ENCODE measurements around the gene HES4.
A peak's percentile ranks its signal among the peaks of the same experiment; 100 is the strongest.
"Not testable (repeated sequence)": the region's sequence is repeated elsewhere in the genome, so short reads cannot be mapped to it uniquely, and the experiment has no call there.

Gene HES4

DNA sequence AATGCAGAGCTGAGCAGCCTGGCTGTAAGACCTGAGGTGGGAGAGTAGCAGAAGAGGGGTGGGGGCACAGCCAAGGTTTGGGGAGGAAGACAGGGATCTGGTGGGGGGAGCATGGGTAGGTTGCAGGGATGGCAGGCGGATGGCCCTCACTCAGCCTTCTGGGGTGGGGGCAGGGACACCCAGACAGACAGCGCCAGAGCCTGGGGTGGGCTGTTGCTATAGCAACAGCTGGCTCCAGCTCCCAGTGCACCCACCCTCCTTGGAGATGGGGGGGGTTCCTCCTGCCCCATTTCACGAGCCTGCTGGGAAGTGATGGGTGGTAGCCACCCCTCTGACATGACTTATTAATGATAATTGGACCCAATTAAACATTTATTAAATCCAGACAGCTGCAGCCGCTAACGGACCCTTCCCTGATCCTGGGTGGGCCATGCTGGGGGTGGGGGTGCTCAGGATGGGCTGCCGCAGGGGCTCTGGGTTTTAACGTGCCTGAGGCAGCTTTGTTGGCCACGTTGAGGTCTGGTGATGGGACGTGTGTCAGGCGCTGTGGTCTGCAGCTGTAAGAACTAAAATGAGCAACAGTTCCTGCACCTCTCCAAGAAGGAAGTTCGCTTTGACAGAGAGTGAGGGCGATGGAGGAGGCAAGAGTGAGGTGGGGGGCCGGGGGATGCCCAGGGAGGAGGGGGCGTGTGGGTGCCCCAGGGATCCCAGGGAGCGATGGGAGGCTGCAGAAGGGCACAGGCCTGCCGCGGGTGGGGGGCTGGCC lies 39.4 kb upstream of the HES4 start:
- DNase-seq (ENCODE audit: low spot score in 2 of 2) (no peak), ATAC-seq (ENCODE audit: low read depth) (no peak)
- H3K9me3 Mint-ChIP-seq: no peaks in the 10 kb centered on the region
- peak overlapping the region; percentile 76 for H3K4me3 Mint-ChIP-seq
- peaks cover 12% of the 10 kb centered on the region for H3K27me3 Mint-ChIP-seq
- no peak overlapping the region for H3K27ac Mint-ChIP-seq
- H3K36me3 Mint-ChIP-seq: peaks cover 1% of the 10 kb centered on the region
- H3K4me1 Mint-ChIP-seq: peaks cover 30% of the 10 kb centered on the region

DNA sequence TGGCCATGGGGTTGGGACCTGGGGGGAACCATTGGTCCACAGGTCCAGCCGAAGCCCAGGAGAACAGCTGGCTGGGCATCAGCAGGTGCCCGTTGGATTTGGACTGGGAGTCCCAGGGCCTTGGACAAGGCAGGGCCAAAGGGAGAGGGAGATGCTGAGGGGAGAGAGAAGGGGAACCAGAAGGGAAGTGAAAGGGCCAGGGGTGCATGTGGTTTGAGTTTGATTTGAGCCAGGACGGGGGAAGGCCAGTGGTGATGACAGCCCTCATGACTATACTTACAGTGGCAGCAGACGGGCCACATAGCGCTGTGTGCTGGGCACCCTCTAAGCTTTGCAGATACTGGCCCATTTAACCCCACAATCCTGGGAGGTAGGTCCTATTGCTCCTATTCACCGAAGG lies 38.8 kb upstream of the HES4 start:
- Mint-ChIP-seq H3K27me3 (peaks cover 12% of the 10 kb centered on the region), H3K9me3 (no peaks in the 10 kb centered on the region), H3K4me3 (peak overlapping the region; percentile 39), H3K36me3 (peaks cover 1% of the 10 kb centered on the region), H3K27ac (no peak overlapping the region), H3K4me1 (peaks cover 30% of the 10 kb centered on the region)
- peak in 1 of 2 donors; percentile 46 for DNase-seq (ENCODE audit: low spot score in 2 of 2)
- ATAC-seq (ENCODE audit: low read depth): peak; percentile 76

DNA sequence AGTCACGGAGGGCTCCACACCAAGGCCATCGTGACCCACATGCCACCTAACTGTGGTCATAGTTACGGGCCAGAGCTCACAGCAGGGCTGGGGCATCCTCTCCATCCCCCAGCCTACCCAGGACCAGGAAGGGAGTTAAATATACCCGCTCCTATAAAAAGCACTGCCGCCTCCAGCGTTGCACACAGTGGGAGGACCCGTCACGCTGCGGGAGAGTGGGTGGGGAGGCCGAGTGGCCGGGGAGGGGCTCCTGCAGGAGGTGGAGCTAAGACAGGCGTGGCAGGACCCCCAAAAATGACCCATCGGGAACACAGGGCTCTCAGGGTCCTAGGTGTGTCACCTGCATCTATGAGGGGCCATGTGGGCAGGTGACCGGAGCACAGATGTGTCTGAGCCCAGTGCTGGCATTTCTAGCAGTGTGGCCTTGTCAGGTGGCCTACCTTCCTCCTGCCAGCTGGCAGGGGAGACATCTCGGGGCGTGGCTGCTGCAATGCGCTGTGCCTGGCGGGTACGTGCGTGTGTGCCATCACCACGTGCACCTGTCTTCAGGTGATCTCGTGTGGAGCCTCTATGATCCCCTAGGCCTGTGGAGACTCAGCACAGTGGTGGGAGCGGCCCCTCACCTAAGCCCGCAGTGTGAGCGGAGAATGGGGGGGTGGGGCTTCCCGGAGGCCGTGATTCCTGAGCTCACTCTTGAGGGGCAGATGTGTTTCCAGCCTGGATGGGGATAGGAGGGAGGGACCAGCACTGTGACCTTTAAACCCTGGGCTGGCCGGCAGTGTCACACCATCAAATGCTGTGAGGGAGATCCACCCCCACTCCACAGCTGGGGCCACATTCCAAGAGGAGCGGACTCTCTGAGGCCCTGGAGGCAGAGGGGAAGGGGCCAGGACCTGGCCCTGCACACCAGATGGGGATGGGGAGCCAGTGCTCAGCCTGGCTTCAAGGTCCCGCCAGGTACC lies 37.8 kb upstream of the HES4 start:
- no peak overlapping the region for H3K27ac Mint-ChIP-seq
- peaks cover 30% of the 10 kb centered on the region for H3K4me1 Mint-ChIP-seq
- ATAC-seq (ENCODE audit: low read depth) (no peak), DNase-seq (ENCODE audit: low spot score in 2 of 2) (no peak)
- H3K27me3 Mint-ChIP-seq: peaks cover 12% of the 10 kb centered on the region
- H3K36me3 Mint-ChIP-seq: no peaks in the 10 kb centered on the region
- H3K9me3 Mint-ChIP-seq: no peaks in the 10 kb centered on the region
- H3K4me3 Mint-ChIP-seq: no peak overlapping the region

DNA sequence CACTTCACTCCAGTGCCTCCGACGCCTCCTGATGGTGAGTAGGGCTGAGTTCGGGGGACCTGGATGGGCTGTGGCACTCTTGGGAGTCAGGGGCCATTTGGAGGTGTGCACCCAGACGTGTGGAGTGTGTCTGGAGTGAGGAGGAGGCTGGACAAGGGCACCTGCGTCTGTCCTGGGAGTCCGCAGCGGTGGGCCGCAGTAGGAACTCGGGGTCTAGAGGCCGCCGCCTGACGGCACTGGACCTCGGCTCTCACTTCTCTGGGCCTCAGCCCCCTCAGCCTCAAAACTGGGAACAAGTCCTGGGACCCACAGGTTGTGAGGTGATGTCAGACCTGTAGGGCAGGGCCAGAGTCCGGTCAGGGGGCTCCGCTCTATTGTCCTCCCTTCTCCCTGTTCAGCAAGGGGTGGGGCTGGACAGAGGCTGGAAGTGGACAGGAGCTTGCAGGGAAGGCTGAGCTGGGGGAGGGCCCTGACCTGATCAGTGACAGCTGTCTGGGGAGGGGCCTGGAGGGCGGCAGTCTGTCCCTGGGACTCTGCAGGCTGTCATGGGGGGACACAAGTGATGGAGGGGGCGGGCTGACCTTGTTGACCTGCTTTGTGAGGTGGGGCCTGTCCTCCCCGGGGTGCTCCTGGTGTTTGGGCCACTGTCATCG lies 35.5 kb upstream of the HES4 start:
- Mint-ChIP-seq H3K27me3 (peaks cover 12% of the 10 kb centered on the region), H3K4me3 (no peak overlapping the region), H3K36me3 (no peaks in the 10 kb centered on the region), H3K4me1 (peaks cover 38% of the 10 kb centered on the region), H3K27ac (no peak overlapping the region), H3K9me3 (no peaks in the 10 kb centered on the region)
- no peak for ATAC-seq (ENCODE audit: low read depth)
- DNase-seq (ENCODE audit: low spot score in 2 of 2): no peak

DNA sequence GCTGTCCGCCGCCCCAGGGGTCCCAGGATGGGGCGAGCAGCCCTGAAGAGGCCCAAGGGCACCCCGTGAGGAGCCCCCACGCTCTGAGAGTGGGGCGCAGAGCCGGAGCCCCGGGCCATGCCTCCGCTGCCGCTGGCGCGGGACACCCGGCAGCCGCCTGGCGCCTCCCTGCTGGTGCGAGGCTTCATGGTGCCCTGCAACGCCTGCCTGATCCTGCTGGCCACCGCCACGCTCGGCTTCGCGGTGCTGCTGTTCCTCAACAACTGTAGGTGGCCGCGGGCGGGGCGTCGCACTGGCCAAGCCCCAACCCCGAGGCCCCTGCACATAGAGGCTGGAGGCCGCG lies 34.5 kb upstream of the HES4 start:
- Mint-ChIP-seq H3K36me3 (no peaks in the 10 kb centered on the region), H3K4me1 (peaks cover 33% of the 10 kb centered on the region), H3K4me3 (peak overlapping the region; percentile 79), H3K27ac (no peak overlapping the region), H3K9me3 (no peaks in the 10 kb centered on the region), H3K27me3 (peaks cover 8% of the 10 kb centered on the region)
- DNase-seq (ENCODE audit: low spot score in 2 of 2) (no peak), ATAC-seq (ENCODE audit: low read depth) (no peak)

DNA sequence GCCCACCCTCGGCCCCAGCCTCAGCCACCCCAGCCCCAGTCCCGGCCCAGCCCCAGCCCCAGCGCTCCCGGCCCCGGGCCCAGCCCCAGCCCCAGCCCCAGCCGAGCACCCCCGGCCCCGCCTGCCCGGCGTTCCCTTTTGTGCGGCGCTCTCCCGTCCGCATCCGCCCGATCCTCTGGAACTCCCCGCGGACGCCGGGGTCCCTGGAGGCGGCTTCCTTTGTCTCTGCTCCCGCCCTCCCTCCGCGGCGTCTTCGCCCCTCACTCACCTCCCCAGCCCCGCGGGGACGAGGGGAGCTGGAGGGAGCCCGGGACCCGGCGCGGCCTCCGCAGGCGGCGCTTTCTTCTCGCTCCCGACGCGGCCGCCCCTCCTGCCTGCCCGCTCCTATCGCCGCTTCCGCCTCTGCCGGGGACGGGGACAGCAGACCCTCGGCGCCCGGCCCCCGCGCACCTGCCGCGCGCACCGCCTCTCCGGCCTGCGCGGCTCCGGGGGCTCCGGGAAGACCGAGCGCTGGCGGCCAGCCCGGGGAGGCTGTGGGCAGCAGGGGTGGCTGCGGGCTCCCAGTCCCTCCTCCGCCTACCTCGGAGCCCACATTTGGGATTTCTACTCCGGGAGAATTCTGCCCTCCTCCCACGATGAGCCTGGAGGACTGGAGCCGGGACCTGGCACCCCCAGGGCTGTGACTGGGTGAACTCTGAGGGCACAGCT lies 34.0 kb upstream of the HES4 start:
- DNase-seq (ENCODE audit: low spot score in 2 of 2) (peak in 1 of 2 donors; percentile 42), ATAC-seq (ENCODE audit: low read depth) (no peak)
- H3K4me3 Mint-ChIP-seq: peak overlapping the region; percentile 79
- peaks cover 29% of the 10 kb centered on the region for H3K4me1 Mint-ChIP-seq
- no peaks in the 10 kb centered on the region for H3K36me3 Mint-ChIP-seq
- no peak overlapping the region for H3K27ac Mint-ChIP-seq
- H3K9me3 Mint-ChIP-seq: no peaks in the 10 kb centered on the region
- peaks cover 6% of the 10 kb centered on the region for H3K27me3 Mint-ChIP-seq

DNA sequence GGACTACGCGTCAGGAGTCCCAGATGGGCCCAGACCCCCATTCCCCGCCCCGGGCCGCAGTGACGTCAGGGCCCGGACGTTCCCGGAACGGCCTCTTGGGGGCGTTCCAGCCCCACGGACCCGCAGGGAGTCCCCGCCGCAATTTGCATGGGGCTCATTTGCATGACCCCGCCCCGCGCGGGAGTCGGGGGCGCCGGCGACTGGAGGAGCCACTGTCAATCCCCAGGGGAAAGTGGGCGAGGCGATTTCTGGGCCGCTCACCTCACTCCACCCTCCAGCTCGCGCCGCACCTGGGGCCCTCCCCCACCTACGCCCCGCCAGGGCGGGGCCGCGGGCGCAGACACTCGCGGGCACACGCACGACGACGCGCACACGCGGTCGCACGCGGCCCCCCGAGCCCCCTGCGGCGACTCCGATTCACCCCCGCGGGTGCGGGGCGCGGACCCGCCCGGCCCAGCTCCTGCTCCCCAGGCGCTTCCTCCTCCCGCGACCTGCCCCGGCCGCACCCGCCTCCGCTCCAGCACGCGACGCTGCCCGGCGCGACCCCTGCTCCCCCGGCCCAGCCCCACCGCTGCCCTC lies 33.2 kb upstream of the HES4 start:
- no peaks in the 10 kb centered on the region for H3K9me3 Mint-ChIP-seq

DNA sequence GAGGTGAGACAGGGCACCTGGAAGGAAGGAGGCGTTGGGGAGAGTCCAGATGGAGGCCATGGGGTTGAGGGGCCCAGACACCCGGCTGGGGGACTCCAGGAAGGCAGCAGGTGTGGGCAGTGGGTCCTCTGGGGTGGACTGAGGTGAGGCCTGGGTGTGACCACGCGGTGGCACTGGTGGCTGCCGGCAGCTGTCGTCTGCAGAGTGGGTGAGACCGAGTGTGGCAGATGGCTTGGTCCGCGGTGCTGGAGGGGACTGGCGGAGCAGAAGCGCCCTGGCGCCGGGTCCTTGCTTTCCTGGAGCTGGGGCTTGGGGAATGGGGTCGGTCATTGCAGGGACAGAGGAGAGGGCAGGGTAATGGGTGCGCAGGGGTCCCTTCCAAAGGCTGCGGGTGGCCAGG lies 32.5 kb upstream of the HES4 start:
- peaks cover 3% of the 10 kb centered on the region for H3K27me3 Mint-ChIP-seq
- H3K4me3 Mint-ChIP-seq: peak overlapping the region; percentile 76
- H3K4me1 Mint-ChIP-seq: peaks cover 18% of the 10 kb centered on the region
- H3K36me3 Mint-ChIP-seq: no peaks in the 10 kb centered on the region
- no peak for DNase-seq (ENCODE audit: low spot score in 2 of 2)
- H3K27ac Mint-ChIP-seq: peak overlapping the region; percentile 73
- no peak for ATAC-seq (ENCODE audit: low read depth)
- H3K9me3 Mint-ChIP-seq: no peaks in the 10 kb centered on the region

More for the DNA sequence above, 33.2 kb upstream of the HES4 start:
- ATAC-seq (ENCODE audit: low read depth) (peak; percentile 92), DNase-seq (ENCODE audit: low spot score in 2 of 2) (peak; percentile 97 to 98)
- peak overlapping the region; percentile 61 for H3K4me3 Mint-ChIP-seq
- H3K36me3 Mint-ChIP-seq: no peaks in the 10 kb centered on the region
- no peak overlapping the region for H3K27ac Mint-ChIP-seq
- peaks cover 22% of the 10 kb centered on the region for H3K4me1 Mint-ChIP-seq
- peaks cover 2% of the 10 kb centered on the region for H3K27me3 Mint-ChIP-seq

DNA sequence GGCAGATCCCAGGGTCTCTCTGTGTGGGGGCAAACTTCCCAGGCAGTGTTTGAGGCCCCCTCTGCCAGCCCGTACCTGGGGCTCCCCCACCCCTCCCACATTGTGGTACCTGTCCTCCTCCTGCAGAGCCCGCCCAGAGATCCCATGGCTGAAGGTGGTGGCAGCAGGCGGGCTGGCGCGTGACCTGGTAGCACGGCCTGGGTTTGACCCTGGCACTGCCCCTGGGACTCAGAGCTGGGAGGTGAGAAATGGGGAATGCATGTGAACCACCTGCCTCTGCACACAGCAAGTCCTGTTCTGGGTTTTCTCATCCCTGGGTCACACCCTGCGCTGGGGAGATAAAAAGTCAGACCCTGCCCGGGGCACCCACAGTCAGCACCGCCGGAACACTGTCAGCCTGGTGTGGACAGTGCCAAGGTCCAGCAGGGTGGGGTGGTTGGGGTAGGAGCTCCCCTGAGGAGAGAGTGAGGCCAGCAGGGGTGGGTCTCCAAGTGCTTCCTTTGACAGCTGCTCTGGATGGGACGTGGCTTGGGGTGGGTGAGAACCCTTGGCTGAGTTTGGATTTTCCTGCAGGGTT lies 31.9 kb upstream of the HES4 start:
- Mint-ChIP-seq H3K9me3 (no peaks in the 10 kb centered on the region), H3K27ac (peak overlapping the region; percentile 73)

DNA sequence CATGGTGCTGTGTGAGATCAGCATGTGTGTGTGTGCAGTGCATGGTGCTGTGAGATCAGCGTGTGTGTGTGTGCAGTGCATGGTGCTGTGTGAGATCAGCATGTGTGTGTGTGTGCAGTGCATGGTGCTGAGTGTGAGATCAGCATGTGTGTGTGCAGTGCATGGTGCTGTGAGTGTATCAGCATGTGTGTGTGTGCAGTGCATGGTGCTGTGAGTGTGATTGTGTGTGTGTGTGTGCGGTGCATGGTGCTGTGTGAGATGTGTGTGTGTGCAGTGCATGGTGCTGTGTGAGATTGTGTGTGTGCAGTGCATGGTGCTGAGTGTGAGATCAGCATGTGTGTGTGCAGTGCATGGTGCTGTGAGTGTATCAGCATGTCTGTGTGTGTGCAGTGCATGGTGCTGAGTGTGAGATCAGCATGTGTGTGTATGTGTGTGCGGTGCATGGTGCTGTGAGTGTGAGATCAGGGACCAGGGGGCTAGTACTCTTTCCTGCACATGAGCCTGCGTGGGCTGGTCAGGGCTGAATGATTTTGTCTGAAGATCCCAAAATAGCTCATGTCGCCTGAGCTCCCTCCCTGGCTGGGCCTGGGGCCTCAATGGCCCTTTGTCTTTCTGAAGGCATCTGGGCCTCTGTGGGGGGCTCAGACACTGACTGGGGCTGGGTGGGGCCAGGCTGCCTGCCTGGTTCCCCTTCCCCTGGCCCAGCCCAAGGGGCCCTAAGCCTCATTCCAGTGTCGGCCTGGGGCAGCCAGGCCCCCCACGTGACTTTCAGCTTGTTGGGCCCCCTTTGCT lies 31.2 kb upstream of the HES4 start:
- H3K9me3 Mint-ChIP-seq; H3K27me3 Mint-ChIP-seq; H3K36me3 Mint-ChIP-seq; ATAC-seq (ENCODE audit: low read depth); H3K4me3 Mint-ChIP-seq; DNase-seq (ENCODE audit: low spot score in 2 of 2); H3K27ac Mint-ChIP-seq: not testable (repeated sequence)
- peaks cover 17% of the 10 kb centered on the region for H3K4me1 Mint-ChIP-seq

More for the DNA sequence above, 31.9 kb upstream of the HES4 start:
- no peak for ATAC-seq (ENCODE audit: low read depth)
- peak overlapping the region; percentile 76 for H3K4me3 Mint-ChIP-seq
- DNase-seq (ENCODE audit: low spot score in 2 of 2): no peak
- peaks cover 5% of the 10 kb centered on the region for H3K27me3 Mint-ChIP-seq
- H3K4me1 Mint-ChIP-seq: peaks cover 18% of the 10 kb centered on the region
- no peaks in the 10 kb centered on the region for H3K36me3 Mint-ChIP-seq

DNA sequence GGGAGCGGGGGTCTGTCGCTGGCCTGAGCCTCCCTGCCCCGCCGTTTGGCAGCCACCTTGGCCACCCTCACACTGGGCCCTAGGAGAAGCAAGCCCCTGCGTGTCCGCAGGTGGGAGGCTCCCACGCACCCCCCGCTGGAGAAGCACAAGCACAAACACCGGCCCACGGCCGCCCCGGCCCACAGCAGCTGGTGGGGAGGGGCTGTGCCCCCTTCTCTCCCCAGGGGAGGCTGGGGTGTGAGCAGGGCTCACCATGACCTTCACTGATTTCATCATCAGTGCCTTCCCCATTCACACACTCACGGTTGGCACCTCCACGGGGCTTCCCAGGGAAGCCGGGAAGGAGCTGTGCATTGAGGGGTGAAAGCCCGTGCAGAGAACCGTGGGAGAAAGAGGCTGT lies 27.9 kb upstream of the HES4 start:
- DNase-seq (ENCODE audit: low spot score in 2 of 2): no peak
- Mint-ChIP-seq H3K9me3 (no peaks in the 10 kb centered on the region), H3K27ac (no peak overlapping the region), H3K36me3 (no peaks in the 10 kb centered on the region), H3K4me1 (peaks cover 13% of the 10 kb centered on the region), H3K4me3 (no peak overlapping the region), H3K27me3 (peaks cover 7% of the 10 kb centered on the region)
- no peak for ATAC-seq (ENCODE audit: low read depth)

DNA sequence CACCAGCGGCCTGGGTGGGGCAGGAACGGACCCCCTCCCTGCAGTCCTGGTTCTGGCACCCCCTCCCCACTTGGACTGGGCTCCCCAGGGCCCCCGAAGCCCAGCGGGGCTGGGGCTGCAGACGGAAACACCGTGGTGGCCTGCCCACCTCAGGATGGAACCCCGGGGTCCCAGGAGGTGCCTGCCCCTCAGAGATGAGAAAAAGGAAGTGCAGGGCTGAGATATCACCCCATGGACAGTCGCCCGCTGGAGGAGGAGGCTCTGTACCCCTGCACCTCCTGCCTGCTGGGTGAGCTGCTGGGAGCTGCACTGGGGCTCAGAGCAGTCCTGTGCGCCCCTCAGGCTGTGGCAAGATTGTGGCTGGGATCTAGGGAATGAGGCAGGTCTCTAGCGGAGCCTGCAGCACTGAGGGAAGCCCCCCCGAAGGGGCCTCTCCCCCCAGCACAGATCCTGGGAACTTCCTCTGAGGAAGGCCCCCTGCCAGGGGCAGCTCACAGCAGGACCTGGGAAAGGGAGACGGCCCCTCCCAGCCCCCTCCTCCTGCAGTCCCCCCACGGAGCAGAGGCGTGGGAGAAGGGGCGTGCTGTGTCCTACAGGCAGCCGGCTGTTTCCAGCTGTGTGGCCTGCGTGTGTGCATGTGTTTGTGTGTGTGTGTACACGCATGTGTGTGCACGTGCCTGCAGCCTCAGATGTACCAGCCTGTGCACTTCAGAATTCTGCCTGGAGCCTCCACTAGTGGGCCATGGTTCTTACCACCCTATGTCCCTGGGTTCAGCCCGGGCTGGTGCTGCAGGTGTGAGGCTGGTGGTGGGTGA lies 26.9 kb upstream of the HES4 start:
- no peak for ATAC-seq (ENCODE audit: low read depth)
- H3K36me3 Mint-ChIP-seq: no peaks in the 10 kb centered on the region
- peaks cover 9% of the 10 kb centered on the region for H3K4me1 Mint-ChIP-seq
- DNase-seq (ENCODE audit: low spot score in 2 of 2): no peak
- no peaks in the 10 kb centered on the region for H3K9me3 Mint-ChIP-seq
- peaks cover 7% of the 10 kb centered on the region for H3K27me3 Mint-ChIP-seq
- H3K4me3 Mint-ChIP-seq: no peak overlapping the region
- H3K27ac Mint-ChIP-seq: no peak overlapping the region

Measured in memory B cell (primary cell).